ENCODE data around the gene DIAPH2.

Gene DIAPH2

GRCh38 chrX:96918864-96919263 lies 234.2 kb downstream of the DIAPH2 start:
- TF ChIP-seq CSRNP3 (CRISPR knock-in tag; IDR thresholded peaks at IDR 0.05) (no peak), OSR1 (CRISPR knock-in tag; IDR thresholded peaks at IDR 0.05) (no peak), PPARA (CRISPR knock-in tag; IDR thresholded peaks at IDR 0.05; ENCODE audit: borderline replicate concordance) (no peak), TCF4 (CRISPR knock-in tag; IDR thresholded peaks at IDR 0.05; ENCODE audit: borderline replicate concordance) (no peak), ZNF70 (CRISPR knock-in tag; IDR thresholded peaks at IDR 0.05) (no peak), TOX (CRISPR knock-in tag; IDR thresholded peaks at IDR 0.05; ENCODE audit: borderline replicate concordance) (no peak), ESRRG (CRISPR knock-in tag; IDR thresholded peaks at IDR 0.05) (no peak), ZNF8 (CRISPR knock-in tag; IDR thresholded peaks at IDR 0.05) (no peak), CREB5 (CRISPR knock-in tag; IDR thresholded peaks at IDR 0.05; ENCODE audit: low read depth) (no peak), GLIS3 (CRISPR knock-in tag; IDR thresholded peaks at IDR 0.05) (no peak), ZC3H10 (CRISPR knock-in tag; IDR thresholded peaks at IDR 0.05) (no peak), SNAI2 (CRISPR knock-in tag; IDR thresholded peaks at IDR 0.05) (no peak), CSDC2 (CRISPR knock-in tag; IDR thresholded peaks at IDR 0.05) (no peak), PATZ1 (CRISPR knock-in tag; IDR thresholded peaks at IDR 0.05; ENCODE audit: borderline replicate concordance) (no peak), ZNF565 (CRISPR knock-in tag; conservative IDR thresholded peaks at IDR 0.05; ENCODE audit: low read depth) (no peak), POU6F1 (CRISPR knock-in tag; IDR thresholded peaks at IDR 0.05; ENCODE audit: borderline replicate concordance, low read depth) (no peak), ZFP3 (CRISPR knock-in tag; IDR thresholded peaks at IDR 0.05) (no peak)
- no peak for ATAC-seq

GRCh38 chrX:96919672-96920071 lies 235.0 kb downstream of the DIAPH2 start:
- ATAC-seq = no peak

More at GRCh38 chrX:96919672-96920071, 235.0 kb downstream of the DIAPH2 start:
- TF ChIP-seq ZFP3 (CRISPR knock-in tag; IDR thresholded peaks at IDR 0.05) (no peak), ZFP30 (CRISPR knock-in tag; IDR thresholded peaks at IDR 0.05) (no peak), ZNF565 (CRISPR knock-in tag; conservative IDR thresholded peaks at IDR 0.05; ENCODE audit: low read depth) (no peak), BACH2 (CRISPR knock-in tag; IDR thresholded peaks at IDR 0.05; ENCODE audit: borderline replicate concordance) (no peak), CSRNP3 (CRISPR knock-in tag; IDR thresholded peaks at IDR 0.05) (no peak), TCF4 (CRISPR knock-in tag; IDR thresholded peaks at IDR 0.05; ENCODE audit: borderline replicate concordance) (no peak), PPARA (CRISPR knock-in tag; IDR thresholded peaks at IDR 0.05; ENCODE audit: borderline replicate concordance) (no peak), OSR1 (CRISPR knock-in tag; IDR thresholded peaks at IDR 0.05) (no peak), ZNF70 (CRISPR knock-in tag; IDR thresholded peaks at IDR 0.05) (no peak), PATZ1 (CRISPR knock-in tag; IDR thresholded peaks at IDR 0.05; ENCODE audit: borderline replicate concordance) (no peak), SNAI2 (CRISPR knock-in tag; IDR thresholded peaks at IDR 0.05) (no peak), TOX (CRISPR knock-in tag; IDR thresholded peaks at IDR 0.05; ENCODE audit: borderline replicate concordance) (no peak), TSHZ2 (CRISPR knock-in tag; IDR thresholded peaks at IDR 0.05) (no peak), ZC3H10 (CRISPR knock-in tag; IDR thresholded peaks at IDR 0.05) (no peak), CSDC2 (CRISPR knock-in tag; IDR thresholded peaks at IDR 0.05) (no peak), ISL1 (CRISPR knock-in tag; IDR thresholded peaks at IDR 0.05) (no peak)
